NCI-H526 (cell line): ENCODE data around the gene CDH2.

Experiments used
- DNase-seq, 2 experiments: peaks; one replicate each; lab custom pipeline; 2025; lab: John Stamatoyannopoulos, UW

CDH2 gene

DNA sequence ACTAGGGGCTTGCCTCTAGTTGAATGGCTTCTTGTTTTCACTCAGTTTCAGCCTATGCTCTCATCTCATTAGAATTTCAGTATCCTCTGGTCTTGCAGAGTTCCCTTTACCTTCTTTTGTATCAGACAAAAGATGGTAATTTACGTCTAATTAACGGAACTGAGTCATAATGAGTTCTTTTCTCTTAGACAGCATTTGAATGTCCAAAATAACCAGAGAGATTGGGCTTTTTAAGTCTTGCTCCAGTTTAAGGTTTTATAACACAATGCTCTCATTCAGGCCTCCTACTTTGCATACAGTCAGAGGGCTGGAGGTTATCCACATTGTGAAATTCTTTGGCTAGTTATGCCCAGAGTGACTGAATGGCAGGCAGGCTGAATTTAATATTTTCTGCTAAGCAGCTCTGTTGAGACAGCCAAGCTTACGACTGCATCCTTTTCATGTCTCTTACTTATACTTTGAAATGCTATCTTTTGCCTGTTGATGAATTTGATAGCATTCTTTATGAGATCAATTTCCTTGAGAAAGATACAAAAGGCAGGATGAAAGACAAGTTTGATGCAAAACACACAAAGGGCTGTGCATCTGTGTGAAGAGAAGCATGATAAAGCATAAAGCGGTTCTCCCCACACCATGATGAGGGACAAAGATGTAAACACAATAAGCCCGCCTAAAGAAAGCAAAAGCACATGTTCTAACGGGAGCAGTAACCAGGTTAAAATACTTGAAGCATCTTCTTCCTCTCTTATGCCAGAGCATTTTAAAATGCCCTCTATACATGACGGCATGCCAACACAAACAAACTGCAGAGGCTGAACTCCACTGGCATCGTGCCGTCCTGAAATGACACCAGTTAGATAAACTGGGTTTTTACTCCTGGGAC, 90.0 kb downstream of the CDH2 start:
- peak; percentile 78 to 79 for DNase-seq

DNA sequence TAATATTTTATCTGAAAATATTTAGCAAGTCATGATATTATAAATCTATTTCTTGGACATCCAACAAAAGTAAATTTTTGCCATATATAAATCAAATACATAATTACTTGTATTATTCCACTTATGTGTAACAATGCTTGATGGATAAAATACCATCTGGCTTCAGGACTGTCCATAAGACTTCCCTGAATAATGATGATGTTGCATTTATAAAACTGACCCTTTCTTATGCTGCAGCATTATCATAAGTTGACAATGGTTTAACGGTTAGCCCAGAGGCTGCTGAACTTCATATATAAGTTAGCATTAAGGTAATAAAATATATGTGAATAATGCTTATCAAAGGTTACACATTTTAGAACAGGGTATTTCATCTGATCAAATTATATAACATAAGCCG, 95.4 kb downstream of the CDH2 start:
- no peak for DNase-seq

DNA sequence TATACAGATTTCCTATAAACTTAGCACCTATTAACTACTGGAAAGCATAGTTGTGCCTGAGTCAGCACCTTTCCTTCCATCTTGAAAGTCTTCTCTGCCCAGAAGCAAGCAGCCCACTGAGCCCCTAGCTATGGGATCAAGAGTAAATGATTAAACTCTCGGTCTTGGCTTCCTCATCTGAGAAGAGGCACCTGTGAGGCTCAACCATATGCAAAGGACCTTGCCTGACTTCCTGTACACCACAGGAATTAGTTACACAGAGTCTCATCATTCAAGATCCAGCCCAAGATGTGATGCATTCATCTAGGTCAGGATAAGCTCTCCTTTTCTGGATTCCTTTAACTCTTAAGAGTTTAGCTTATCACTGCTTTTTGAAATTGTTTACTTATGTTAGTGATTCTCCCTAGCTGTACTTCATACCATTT, 96.0 kb downstream of the CDH2 start:
- peak in 1 of 2 experiments; percentile 32 for DNase-seq

DNA sequence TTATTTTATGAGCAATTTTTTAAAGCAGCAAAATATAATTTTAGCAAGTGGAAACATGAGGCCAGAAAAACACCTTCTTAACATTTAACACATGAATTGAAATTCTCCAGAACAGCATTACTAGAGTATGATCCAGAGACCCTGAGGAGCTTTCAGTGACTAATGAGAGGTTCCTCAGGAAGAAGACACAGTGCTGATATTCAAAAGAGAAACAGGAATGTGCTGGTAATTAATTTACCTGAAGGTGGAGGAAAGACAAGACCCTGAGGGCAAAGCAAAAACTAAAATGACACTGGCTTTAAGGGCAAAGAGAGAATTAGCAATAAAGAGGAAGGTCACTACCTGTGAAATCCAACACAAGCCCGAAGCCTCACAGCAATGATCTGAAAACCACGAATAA, 97.0 kb downstream of the CDH2 start:
- no peak for DNase-seq

DNA sequence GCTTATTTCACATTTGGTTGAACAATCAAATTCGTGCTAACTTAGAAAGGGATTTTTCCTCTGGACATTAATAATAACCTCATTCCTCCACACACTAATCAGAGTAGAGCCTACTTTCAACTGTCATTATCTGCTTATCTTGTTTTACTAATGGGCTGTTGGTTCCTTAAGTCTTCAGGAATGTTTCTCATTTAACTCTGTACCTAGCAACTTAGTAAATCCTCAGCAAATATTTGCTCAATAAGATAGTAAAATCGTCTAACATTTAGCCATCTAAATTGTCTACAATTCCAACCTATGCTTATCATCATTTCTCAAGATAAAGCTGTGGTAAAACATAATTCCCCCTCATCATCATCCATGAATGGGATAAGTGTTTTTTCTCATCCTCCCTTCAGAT, 98.1 kb downstream of the CDH2 start:
- DNase-seq, result no peak

DNA sequence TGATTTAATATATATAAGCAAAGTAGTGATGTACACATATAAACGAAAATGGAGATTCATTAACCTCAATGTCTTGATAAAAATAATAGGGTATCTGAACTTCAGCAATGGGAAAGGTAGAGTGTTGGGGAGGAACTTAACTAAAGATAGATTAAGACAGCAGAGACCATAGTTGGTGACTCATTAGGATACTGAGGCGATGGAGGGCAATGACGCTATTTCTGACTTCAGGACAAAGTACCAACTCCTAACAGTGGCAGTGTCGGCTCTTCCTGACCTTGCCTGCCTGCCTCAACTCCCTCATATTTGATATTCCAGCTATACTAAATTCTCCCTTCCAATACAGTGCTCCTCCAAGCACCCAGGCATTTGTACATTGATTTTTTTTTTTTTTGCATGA, 98.6 kb downstream of the CDH2 start:
- no peak for DNase-seq

DNA sequence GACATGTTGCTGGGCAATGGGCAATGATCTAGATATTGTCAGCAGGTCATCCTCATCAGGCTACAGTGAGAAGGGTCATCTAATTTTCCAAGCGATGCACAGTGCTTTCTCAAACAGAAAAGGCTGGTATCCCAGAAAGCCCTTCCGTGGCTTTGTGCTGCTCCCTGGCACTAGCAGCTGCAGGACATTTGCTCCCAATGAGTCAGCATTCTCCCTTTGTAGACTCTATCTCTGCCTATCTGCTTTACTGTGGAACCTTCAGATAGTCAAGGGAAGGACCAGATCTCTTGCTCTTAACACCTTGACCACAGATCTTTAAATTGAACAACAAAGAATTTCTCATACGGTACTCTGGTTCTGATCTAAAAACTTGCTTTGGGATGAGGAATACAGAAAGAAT, 101.4 kb downstream of the CDH2 start:
- no peak for DNase-seq

DNA sequence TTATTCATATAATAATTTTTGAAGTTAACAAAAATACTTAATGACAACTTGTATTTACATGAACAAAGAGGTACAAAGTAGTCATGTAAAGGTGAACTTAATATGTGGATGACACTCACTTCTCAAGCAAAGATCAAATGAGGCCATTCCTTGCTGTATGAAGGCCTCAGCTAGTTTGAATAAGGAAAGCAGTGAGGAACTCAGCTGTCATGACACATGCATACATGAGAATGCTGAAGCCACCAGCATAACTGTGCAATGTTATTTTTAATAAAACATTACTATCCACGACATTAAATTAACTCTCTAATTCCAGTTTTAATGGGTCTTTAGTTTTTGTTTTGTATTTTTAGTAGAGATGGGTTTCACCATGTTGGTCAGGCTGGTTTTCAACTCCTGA, 102.9 kb downstream of the CDH2 start:
- no peak for DNase-seq

DNA sequence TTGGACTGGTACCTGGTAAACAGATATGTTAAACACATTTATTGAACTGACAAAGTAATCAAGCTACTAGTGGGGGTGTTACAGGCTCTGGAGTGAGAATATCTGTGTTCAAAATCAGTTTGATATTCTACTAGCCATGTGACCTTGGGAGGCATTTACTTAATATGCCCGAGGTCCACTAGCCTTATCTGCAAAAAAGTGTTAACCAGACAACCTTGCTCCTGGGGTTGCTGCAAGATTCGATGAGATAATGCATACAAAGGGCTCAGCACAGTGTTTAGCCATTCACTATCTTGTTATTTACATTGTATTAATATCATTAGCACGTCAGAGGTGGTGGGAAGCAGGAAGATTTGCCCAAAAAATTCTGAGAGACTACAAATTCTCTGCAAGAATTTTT, 103.3 kb downstream of the CDH2 start:
- no peak for DNase-seq

DNA sequence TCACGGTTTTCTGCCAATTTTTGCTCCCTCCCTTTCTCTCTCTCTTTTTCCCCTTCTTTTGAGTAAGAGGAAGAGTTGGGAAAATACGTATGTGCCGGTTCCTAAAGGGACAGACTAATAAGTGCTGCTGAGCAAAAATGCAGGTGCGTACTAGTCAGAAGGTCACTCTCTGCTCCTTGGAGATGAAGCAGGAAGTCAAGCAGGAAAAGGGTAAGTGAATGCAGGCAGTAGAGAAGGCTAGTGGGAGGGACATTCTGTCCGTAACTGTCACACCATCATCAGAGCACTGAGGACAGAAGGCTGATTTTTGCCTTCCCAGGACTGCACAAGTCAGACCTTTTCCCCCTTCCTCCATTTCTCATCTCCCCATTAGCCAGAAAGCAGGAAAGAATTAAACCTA, 105.7 kb downstream of the CDH2 start:
- no peak for DNase-seq

DNA sequence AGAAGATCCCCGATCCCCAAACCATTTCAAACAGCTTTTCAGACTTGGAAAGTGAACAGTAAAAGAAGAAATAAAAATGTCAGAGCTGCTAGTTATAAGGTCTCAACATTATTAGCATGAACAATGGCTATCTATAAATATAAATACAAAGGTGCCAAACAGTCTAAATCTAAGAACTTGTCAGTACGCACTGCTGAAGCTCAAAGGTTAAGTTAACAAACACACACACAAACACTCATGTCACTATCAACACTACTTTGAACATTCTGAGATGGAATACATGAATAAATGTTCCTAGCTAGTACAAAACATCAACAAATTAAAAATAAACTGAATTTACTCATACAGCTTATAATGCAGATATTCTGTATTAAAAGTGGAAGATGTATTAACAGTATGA, 108.7 kb downstream of the CDH2 start:
- no peak for DNase-seq

DNA sequence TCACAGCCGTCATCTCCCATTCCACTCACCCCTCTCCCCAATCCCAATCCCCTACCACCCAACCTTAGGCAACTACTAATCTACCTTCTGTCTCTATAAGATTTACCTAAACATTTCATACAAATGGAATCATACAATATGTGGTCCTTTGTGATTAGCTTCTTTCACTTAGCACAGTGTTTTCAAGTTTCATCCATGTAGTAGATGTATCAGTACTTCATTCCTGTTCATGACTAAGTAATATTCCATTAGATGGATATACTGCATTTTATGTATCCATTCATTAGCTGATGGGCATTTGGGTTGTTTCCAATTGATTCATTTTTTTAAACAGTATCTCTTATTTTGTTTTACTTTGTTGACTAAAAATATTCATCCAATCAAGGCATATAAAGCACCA, 109.6 kb downstream of the CDH2 start:
- DNase-seq, result no peak

DNA sequence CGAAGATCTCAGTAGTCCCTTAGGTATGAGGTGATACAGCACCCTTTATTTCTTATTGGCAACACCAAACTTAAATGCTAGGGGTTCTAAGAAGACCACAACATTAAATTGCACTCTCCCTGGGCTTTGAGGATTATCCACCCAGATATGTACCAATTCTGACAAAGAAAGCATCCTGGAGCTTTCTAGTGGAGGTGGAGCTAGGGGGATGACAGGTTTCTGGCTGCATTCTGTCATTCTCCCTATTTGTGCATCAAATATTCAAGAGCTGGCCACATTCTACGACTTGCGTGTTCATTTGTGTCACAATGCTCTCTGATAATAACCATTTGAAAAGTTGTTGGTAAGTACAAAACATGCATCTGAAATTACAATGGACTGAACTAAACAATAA, 111.1 kb downstream of the CDH2 start:
- DNase-seq, result no peak

DNA sequence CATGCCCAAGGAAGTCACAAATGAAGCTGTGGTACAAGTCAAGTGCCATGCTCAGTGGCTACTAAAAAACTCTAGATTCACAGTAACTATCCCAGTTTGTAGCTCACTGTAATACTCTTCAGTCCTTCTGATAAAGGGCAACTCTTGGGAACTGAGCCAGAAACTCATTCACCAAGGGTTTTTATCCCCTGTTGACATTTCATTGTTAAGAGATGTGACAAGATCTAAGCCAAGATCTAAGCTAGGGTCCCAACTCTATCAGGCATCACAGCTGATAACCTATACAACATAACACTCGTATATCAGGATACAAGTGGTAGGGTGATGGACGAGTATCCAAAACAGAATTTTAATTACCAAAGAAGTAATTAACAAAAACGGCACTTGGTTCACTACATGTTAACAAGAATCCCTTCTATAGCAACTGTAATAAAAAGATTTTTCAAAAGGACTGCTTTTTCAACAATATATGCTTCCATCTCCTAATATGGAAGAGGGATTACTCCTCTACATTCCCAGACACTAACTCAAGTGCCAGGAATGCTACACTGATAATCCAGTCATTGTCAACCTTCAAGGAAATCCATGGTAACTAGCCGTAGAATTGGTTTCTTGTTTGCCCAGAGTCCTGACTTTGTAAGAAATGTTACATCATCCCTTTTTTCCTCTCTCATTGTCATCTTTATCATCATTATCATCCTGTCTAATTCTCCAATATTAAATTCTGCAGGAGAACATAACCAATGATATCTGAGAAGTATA, 111.7 kb downstream of the CDH2 start:
- no peak for DNase-seq

DNA sequence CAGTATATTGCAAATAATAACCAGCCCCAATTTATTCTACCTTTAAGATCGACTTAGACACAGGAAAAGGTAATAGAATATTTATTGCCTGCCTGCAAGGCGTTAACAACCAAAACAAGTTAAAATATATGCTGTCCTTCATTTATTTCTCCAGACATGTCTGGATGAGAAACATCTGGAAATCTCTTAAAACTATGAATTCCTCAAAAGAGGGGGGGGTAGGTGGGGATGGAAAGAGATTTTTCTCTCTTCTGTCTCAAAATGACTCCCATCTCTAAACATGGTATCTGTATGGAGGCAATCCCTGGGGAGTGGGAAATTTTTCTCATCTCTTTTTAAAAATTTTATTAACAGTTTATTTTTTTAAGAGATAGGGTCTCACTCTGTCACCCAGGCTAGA, 113.0 kb downstream of the CDH2 start:
- no peak for DNase-seq

DNA sequence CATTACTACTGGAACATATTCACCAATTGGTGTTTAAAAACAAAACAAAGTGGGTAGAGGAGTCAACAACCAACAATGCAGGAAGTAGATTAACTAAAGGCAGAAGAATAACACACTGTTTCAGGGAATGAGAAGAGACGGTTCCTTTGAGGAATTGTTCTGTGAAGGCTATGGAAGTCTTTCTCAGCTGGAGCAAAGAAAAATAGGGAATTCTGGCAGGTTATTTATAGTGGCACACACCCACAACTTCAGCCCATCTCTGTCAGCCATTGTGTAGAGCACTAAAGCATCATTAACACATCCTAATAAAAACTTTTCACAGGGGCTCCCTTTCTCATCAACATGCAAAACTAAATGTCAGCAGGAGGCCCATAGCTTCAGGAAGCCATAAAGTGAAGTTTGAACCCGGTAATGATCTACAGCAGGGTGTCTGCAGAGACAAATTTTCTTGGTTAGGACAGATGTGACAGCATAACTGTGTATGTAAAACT, 113.6 kb downstream of the CDH2 start:
- no peak for DNase-seq

DNA sequence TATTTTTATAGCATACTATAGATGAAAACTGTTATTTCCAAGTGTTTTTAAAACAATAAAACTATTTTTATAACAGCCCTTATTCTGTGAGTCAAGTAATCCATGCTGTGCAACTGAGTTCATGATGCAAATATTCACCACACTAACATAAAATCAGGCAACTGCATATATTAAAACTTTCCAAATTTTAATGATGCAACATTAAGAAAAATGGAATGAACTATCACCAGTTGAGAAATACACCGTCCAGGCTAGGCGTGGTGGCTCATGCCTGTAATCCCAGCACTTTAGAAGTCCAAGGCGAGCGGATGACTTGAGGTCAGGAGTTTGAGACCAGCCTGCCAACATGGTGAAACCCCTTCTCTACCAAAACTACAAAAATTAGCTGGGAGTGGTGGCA, 114.5 kb downstream of the CDH2 start:
- DNase-seq, result no peak

DNA sequence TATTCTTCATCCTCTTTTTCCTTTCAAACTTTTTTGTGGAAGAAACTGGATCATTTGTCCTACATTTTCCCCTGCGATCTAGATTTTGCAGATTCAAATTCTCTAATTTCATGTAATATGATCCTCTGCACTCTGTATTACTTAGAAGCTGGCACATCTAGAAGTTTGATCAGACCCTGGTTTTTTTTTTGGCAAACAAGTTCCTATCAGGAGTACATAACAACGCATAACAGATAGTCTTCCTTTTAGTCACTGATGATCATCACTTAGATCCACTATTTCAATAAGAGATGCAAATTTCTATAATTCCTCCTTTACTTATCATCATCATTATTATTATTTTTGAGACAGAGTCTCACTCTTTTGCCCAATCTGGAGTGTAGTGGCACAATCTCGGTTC, 117.1 kb downstream of the CDH2 start:
- DNase-seq, result no peak

DNA sequence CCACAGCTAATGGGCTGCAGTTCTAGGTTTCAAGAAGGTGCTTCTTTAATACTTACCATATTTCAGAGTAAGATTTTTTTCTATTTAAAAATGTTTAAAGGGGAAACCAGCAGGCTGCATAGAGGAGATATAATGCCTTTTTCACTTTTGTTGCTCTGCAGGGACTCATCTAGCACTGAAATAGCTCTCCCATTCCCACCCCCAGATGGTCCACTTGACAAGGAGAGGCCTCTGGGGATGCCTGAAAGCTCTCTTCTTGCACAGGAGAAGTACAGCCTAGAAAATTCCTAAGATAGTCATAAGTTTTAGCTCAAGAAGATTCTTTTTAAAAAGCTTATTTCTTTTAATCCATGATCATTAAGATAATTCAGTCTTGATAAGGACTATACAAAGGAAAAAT, 126.4 kb downstream of the CDH2 start:
- DNase-seq, result no peak

DNA sequence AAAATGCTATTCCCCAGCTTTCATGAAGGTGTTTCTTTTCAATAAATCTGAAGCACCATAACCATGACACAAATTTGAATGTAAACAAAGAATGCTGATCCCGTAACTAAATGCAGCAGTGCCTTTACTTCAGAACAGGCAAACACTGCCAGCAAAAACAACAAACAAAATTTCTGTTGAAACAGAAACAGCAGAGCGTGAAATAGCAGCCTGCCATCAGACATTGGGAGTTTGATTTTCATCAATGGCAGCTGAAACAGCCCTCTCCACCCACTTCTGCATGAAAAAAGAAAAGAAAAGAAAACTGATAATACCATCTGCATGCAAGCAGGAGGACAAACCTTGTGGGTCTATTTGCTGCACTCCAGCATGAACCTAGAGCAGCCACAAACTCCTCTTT, 128.3 kb downstream of the CDH2 start:
- no peak for DNase-seq

DNA sequence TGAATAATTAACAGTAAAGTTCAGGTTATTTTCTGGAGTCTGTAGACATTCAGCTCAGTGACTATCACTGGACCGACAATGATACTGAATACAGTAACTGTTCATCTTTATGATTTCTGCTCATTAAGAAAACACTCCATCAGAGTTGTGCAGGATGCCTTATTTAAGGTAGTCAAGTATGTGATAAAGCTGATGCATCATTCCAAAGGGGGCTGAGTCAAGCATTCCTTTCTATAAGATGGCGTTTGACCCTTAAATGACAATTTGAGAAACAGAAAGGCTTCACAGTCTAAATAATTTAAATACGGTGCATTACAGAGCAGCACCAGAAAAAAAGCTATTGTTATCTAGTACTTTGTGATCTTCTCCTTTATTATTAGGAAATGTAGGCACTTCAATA, 131.1 kb downstream of the CDH2 start:
- DNase-seq, result no peak

DNA sequence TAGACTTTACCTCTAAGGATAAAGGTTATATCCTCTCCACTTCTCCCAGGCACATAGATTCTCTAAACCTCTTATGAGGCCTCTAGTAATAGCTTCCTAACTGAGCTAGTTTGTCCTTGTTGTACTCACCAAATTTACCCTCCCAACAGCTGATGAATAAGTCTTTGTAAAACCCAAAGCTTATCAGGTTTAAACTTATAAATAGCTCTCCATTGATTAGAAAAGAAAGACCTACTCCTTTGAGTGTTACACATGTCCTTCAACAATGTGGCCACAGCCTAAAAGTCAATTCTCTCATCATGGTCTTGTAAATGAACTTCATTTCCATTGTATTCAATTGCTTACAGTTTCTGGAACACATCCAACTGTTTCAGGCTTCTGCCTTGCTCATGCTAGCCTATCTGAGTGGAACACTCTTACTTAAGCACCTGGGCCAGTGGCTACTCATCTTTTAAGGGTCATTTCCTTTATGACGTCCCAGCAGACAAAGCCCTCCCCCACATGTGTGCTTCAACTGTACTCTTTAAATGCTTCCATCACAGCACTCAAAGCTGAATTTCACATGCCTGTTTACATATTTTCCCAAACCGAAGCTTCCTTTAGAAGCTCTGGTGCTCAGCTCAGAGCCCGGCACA, 131.6 kb downstream of the CDH2 start:
- no peak for DNase-seq

DNA sequence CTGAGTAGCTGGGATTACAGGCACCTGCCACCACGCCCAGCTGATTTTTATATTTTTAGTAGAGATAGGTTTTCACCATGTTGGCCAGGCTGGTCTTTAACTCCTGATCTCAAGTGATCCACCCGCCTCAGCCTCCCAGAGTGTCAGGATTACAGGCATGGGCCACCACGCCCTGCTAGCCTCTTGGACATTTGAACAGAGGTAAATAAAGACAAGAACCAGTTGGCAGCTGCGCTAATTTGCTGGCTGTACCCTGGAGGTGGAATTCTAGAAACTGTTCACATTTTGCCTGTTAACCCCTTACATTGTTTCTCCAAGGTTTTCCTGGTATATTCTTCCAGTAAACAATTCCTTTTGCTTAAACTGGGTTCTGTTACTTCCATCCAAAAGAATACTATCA, 132.9 kb downstream of the CDH2 start:
- no peak for DNase-seq
